NCI-H2196 treated with DMSO at 0.1 percent for 48 hours (cell line): ENCODE data around the gene ERBIN.
"Not testable (repeated sequence)": the region's sequence is repeated elsewhere in the genome, so short reads cannot be mapped to it uniquely, and the experiment has no call there.

Experiments
- DNase-seq: peaks from one replicate; lab custom pipeline; 2025; ENCODE audit not compliant: unreplicated experiment; lab: John Stamatoyannopoulos, UW

Gene ERBIN

GRCh38 chr5:65926276-65926783, at the start of gene ERBIN:
Gene ERBIN (plus strand): TSS chr5:65926575. CDS start chr5:65992719, 66,144 bp downstream.
- DNase-seq, result peak; percentile 2

GRCh38 chr5:65876970-65877369, 49.4 kb upstream of the ERBIN start:
- no peak for DNase-seq

- DNase-seq, result not testable (repeated sequence)
These were observed 46.6 kb upstream of the ERBIN start for GRCh38 chr5:65879668-65880256.

GRCh38 chr5:65880496-65881072, 45.8 kb upstream of the ERBIN start:
- DNase-seq, result no peak

GRCh38 chr5:65882278-65882677, 44.1 kb upstream of the ERBIN start:
- no peak for DNase-seq

- no peak for DNase-seq
These were observed 42.9 kb upstream of the ERBIN start for GRCh38 chr5:65883461-65883860.

GRCh38 chr5:65886387-65886786, 40.0 kb upstream of the ERBIN start:
- DNase-seq, result no peak

GRCh38 chr5:65892024-65892423, 34.4 kb upstream of the ERBIN start:
- not testable (repeated sequence) for DNase-seq

GRCh38 chr5:65892801-65893200, 33.6 kb upstream of the ERBIN start:
- no peak for DNase-seq

- no peak for DNase-seq
These were observed 32.5 kb upstream of the ERBIN start for GRCh38 chr5:65893749-65894430.

GRCh38 chr5:65895891-65896290, 30.5 kb upstream of the ERBIN start:
- DNase-seq, result no peak

- no peak for DNase-seq
These were observed 25.6 kb upstream of the ERBIN start for GRCh38 chr5:65900746-65901145.

GRCh38 chr5:65902104-65902503, 24.3 kb upstream of the ERBIN start:
- no peak for DNase-seq

GRCh38 chr5:65903581-65903980, 22.8 kb upstream of the ERBIN start:
- no peak for DNase-seq

- DNase-seq, result no peak
These were observed 20.1 kb upstream of the ERBIN start for GRCh38 chr5:65906256-65906655.

GRCh38 chr5:65907135-65907534, 19.2 kb upstream of the ERBIN start:
- DNase-seq, result no peak

- DNase-seq, result no peak
These were observed 15.7 kb upstream of the ERBIN start for GRCh38 chr5:65910711-65911110.

- no peak for DNase-seq
These were observed 14.1 kb upstream of the ERBIN start for GRCh38 chr5:65912311-65912710.

- no peak for DNase-seq
These were observed 12.9 kb upstream of the ERBIN start for GRCh38 chr5:65913519-65913918.

- no peak for DNase-seq
These were observed 11.7 kb upstream of the ERBIN start for GRCh38 chr5:65914641-65915196.

GRCh38 chr5:65915661-65916060, 10.7 kb upstream of the ERBIN start:
- DNase-seq, result not testable (repeated sequence)

GRCh38 chr5:65916066-65916465, 10.3 kb upstream of the ERBIN start:
- no peak for DNase-seq
